Keratinocyte (primary cell): ENCODE measurements around the gene FAM47A.

ENCODE experiments used
- CTCF ChIP-seq, 3 experiments: IDR thresholded peaks in 1 of 3; conservative IDR thresholded peaks in 1 of 3; optimal IDR thresholded peaks in 1 of 3; 2 replicates in 2 of 3; 3 replicates in 1 of 3; pipeline versions ENCODE3 to v1.5.1; 2011; ENCODE audit warnings: low read length in 3 of 3, mild to moderate bottlenecking in 3 of 3, moderate library complexity in 2 of 3, control low read depth in 1 of 3, inconsistent platforms in 1 of 3; ENCODE audit not compliant: insufficient read depth in 2 of 3; ENCODE audit errors: extremely low read depth in 1 of 3
- EZH2 ChIP-seq: IDR thresholded peaks from one replicate; pipeline ENCODE4 v1.6.1; 2012; ENCODE audit warnings: inconsistent platforms, mild to moderate bottlenecking, low read length, moderate library complexity

GRCh38 chrX:34146906-34147305 lies 14.8 kb upstream of the FAM47A start:
- TF ChIP-seq CTCF (optimal IDR thresholded peaks at IDR 0.05 in 1 of 3, IDR thresholded peaks at IDR 0.05 in 1 of 3, conservative IDR thresholded peaks at IDR 0.05 in 1 of 3; ENCODE audit: extremely low read depth in 1 of 3, insufficient read depth in 2 of 3, low read length in 3 of 3) = no peak
- no peak for TF ChIP-seq EZH2
